Spleen (tissue), 7 donors: ENCODE results near the gene CPA4.

Source experiments
- CTCF ChIP-seq, 11 experiments: fragments of 200-600 bp in 7 of 11; fragments of 450-650 bp in 4 of 11; sonication (generic) in 4 of 11; IDR thresholded peaks in 8 of 11; conservative IDR thresholded peaks in 3 of 11; 1 replicate in 7 of 11; 2 replicates in 4 of 11; pipeline versions ENCODE4 v1.4.0 to v1.8.0; 2016 to 2021; ENCODE audit warnings: antibody characterized with exemption in 11 of 11, inconsistent platforms in 4 of 11, mild to moderate bottlenecking in 1 of 11
- POLR2AphosphoS5 ChIP-seq, 3 donors: sonication (generic); formaldehyde crosslinking; IDR thresholded peaks; one replicate each; pipeline ENCODE4 v1.5.1; 2017; ENCODE audit warnings: antibody characterized with exemption in 3 of 3
- donor health status: DM: no; HTN: no; CAD: no; lungs with moderate emphysema.
- donor health status: DM: no; HTN: no; CAD: no.
- donor health status: DM: no; HTN: no; CAD: no.

- TF ChIP-seq CTCF (IDR thresholded peaks at IDR 0.05 in 8 of 11, conservative IDR thresholded peaks at IDR 0.05 in 3 of 11) (no peak), POLR2AphosphoS5 (IDR thresholded peaks at IDR 0.05) (no peak)
Measured at GRCh38 chr7:130346177-130346905, 53.4 kb downstream of the CPA4 start.
